ENCODE data around the gene CASQ2.

- no peak for TF ChIP-seq POLR2AphosphoS5 (IDR thresholded peaks at IDR 0.05)
- TF ChIP-seq CTCF (IDR thresholded peaks at IDR 0.05), result no peak
- TF ChIP-seq POLR2A (IDR thresholded peaks at IDR 0.05), result no peak
Observed at GRCh38 chr1:115682792-115683191, 85.7 kb downstream of the CASQ2 start.

Data from transverse colon (tissue), 4 donors.